ENCODE data around the gene VARS2.
"Not testable (repeated sequence)": the region's sequence is repeated elsewhere in the genome, so short reads cannot be mapped to it uniquely, and the experiment has no call there.

Gene VARS2

DNA sequence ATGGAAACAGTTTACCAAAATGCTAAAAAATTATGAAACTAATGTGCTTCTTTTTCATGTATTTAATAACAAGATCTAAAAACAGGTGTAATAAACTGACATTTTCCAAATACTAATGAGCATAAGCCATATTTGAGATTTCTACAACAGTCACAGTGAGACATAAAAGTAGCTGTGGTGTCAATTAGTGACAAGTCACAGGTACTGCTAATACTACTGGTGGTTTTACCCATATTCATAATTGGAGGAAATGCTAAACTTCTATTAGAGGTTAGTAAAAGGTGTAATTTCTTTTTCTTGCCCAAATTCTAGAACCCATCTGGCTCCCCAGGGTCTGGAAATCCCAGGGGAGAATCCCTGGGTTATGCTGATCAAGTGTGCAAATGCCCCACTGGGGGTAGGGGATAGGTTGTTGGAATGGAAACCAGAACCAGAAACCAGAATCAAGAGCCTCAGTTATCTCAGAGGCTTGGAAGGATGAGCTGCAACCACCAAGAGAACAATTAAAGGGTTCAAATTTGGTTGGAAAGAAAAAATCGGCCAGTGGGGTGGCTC is 13.1 kb upstream of the VARS2 start:
- no peak for DNase-seq

DNA sequence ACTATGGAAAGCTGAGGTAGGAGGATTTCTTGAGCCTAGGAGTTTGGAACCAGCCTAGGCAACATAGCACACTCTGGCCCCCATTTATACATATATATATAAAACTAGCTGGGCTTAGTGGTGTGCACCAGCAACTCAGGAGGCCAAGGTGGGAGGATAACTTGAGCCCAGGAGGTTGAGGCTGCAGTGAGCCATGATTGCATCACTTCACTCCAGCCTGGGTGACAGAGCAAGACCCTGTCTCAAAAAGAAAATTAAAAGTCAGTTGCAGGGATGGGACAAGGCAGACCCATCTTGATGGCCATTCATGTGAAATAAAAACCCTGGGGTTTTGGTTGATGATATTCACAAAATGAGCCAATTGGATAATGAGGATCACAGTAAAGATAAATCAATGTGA is 12.6 kb upstream of the VARS2 start:
- DNase-seq: no peak

DNA sequence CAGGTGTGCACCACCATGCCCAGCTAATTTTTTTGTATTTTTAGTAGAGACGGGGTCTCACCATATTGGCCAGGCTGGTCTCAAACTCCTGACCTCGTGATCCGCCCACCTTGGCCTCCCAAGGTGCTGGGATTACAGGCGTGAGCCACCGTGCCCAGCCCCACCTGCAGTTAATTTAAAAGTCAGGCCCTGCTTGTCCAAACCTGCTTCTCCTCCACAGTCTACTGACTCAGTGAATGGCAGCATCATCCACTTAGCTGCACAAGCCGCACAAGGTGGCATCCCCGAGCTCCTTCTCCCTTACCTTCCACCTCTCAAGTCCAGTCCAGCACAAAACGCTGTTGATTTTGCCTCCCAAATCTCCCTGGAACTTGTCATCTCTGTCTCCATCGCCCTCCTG is 11.8 kb upstream of the VARS2 start:
- DNase-seq: not testable (repeated sequence)

DNA sequence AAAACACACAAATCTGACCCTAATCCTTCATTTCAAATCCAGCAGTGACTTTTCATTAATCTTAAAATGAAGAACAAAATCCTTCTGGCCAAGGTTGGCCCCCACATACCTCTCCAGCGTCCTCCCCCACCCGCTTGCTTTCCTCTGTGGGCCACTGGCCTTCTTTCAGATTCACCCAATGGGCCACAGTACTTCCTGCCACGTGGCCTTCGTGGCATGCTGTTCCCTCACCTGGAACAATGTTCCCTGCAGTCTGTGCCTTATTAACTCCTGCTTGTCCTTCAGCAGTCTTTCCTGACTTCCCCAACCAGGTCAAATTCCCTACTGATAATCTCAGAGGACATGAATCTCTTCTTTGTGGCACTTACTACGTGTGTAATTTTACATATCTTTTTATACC is 11.3 kb upstream of the VARS2 start:
- DNase-seq: no peak

DNA sequence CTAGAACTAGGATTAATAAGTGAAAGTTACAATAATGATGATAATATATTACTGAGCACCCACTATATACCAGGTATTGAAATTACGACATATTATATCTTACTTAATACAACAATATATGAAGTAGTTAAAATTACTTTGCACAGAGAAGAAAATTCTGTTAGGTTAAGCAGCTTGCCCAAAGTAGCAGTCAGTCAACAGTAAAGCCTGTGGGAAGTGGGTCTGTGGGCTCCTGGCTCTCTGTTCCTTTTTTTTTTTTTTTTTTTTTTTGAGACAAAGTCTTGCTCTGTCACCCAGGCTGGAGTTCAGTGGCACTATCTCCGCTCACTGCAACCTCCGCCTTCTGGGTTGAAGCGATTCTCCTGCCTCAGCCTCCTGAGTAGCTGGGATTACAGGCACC is 10.8 kb upstream of the VARS2 start:
- DNase-seq: no peak

DNA sequence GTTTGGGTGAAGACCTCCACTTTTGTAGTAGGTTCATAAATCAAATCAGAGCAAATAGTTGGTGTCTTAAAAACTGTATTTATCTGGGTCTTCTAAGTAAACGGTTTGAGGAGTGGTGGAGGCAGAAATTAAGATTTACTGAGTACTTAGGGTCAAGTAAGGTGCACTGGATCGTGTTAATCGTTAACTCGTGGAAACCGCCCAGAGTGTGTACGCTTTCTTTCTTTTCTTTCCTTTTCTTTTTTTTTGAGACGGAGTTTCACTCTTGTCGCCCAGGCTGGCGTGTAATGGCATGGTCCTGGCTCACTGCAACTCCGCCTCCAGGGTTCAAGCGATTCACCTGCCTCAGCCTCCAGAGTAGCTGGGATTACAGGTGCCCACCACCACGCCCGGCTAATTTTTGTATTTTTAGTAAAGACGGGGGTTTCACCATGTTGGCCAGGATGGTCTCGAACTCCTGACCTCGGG is 6.7 kb upstream of the VARS2 start:
- not testable (repeated sequence) for DNase-seq

DNA sequence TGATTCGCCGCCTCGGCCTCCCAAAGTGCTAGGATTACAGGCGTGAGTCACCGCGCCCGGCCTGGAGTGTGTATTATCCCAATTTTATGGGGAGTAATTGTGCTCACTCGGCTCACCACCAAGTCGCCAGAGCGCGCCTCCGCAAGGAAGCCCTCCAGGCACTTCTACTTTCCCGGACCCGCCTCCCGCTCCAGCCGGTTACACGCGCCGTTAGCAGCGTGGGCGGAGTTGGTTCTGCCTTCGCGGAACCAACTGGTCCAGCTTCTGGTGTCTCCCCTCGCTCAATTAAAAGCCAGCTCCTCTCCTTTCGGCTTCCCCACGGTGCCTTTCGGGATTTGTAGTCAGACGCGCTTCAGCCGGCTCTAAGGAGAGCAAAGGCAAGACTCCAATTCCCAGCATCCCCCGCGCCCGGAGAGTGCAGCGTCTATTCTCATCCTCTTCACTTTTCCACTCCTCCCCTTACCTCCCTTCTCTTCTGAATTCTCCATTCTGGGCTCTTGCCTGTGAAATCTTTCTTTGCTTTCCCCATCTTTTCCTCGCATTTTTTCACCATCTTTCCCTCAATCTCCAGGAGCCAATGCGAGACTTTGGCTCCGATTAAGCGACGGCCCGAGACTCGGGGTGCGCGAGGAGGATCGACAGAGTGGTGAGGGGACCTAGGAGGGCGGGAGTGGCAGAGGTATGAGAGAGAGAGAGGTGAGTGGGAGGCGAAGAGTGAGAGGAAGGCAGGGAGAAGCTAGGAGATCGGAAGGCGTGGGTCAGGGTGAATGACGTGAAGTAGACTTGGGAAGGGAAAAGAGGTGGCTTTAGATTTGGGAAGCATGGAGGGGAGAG is 6.1 kb upstream of the VARS2 start, which contains the start of gene GTF2H4:
Gene GTF2H4 (plus strand): TSS at position 450 of the 834 bp plus-strand sequence.
- DNase-seq: peak; percentile 53

DNA sequence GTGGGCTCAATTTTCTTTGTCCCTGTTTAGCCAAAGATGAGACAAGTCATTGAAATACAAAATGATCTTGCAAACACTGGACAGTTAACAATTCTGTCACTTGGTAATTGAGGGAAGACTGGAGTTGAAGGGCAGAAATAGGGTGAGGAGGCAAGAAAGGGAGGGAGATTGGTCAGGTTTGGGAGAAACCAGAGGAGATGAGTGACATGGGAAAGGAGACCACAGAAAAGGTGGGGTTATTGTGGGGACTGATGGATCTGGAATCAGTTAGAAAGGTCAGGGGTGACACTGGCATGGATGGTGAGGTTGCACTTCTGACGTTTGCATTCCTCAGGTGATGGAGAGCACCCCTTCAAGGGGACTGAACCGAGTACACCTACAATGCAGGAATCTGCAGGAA is 5.3 kb upstream of the VARS2 start:
- DNase-seq: no peak

DNA sequence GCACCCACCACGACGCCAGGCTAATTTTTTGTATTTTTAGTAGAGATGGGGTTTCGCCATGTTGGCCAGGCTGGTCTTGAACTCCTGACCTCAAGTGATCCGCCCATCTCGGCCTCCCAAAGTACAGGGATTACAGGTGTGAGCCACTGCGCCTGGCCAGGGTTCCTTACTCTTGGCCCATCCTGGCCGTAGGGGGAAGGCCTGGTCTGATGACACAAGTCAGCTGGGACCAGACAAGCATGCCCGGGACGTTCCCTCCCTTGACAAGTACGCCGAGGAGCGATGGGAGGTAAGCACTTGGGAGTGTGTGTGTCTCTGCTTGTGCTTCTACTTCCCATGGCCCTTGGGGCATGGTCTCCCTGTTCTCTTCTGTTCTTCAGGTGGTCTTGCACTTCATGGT is 3.6 kb upstream of the VARS2 start:
- DNase-seq: not testable (repeated sequence)

DNA sequence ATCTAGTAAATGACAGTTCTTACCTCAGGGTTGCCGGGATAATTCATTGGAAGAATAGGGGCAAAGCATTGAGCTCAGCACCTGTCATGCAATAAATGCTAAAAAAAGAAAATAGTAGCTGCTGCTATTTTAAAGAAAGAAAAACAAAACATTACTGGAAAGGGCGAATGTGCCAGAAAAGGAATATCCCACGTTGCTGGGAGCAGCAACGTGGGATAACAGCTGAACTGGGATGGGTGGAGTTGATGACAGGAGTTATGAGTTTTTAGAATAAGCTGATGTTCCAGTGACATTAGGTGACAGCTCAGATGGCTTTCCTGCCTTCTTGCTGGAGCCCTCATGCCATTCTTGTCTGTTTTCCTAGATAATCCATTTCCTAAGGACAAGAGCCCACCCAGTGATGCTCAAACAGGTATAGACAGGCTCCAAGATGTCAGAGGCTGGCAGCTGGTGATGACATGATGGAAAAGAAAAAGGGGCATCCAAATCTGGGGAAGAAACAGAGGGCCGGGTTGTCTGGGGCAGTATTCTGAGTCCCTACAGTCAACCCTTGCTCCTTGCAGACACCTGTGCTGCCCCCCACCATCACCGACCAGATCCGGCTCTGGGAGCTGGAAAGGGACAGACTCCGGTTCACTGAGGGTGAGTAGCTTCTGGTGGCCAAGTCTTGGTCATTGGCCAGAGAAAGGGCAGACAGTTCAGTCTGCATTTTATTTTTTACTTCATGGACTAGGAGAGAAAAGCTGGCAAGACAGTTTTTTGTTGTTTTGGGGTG is 1.1 kb upstream of the VARS2 start:
- no peak for DNase-seq

DNA sequence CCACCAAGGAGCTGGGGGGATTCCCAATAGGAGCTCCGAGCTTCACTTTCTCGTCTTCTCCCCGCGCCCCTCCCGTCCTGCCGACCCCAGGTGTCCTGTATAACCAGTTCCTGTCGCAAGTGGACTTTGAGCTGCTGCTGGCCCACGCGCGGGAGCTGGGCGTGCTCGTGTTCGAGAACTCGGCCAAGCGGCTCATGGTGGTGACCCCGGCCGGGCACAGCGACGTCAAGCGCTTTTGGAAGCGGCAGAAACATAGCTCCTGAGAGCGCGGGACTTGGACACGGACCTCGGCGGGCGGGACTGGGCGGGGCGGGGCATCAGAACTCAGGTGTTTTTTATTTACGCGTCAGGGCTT is 340 bp upstream of the VARS2 start:
- no peak for DNase-seq

DNA sequence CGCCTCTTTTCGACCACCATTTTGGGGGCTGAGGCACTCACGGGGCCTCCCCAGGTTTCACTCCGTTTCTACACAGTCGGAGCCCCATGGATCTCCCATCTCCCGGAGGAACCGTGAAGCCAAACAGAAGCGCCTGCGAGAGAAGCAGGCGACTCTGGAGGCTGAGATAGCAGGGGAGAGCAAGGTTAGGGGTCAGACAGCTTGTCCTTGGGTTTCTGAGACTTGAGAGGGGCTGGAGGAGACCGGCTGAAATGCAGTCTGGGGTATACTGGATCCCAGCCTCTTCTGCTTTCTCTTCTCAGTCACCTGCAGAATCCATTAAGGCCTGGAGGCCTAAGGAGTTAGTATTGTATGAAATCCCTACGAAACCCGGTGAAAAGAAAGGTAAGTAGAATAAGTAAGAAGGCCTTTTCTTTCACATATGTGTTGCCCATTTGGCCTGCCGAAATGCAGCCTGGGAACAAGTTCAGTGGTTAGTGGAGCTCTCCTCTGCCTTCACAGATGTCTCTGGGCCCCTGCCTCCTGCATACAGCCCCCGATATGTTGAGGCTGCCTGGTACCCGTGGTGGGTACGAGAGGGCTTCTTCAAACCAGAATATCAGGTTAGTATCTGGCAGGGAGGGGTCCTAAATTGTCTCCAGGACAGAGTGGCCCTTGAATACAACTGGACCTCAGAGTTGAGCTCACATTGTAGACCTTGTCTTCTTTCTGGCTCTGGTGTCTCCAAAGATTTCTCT is 984 bp downstream of the VARS2 start:
- no peak for DNase-seq

DNA sequence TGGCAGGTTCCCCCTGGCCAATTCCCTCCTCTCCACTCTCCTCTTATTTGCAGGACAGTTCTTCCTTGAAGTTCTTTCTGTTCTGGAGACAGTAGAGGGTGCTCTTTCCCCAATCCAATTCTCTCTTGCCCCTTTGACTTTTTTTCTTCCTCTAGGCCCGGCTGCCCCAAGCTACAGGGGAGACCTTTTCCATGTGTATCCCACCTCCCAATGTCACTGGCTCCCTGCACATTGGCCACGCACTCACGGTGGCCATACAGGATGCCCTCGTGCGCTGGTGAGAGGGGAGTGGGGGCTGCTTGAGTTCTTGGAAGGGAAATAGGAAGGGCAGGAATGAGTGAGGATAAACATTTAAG is 1.5 kb downstream of the VARS2 start:
- no peak for DNase-seq

DNA sequence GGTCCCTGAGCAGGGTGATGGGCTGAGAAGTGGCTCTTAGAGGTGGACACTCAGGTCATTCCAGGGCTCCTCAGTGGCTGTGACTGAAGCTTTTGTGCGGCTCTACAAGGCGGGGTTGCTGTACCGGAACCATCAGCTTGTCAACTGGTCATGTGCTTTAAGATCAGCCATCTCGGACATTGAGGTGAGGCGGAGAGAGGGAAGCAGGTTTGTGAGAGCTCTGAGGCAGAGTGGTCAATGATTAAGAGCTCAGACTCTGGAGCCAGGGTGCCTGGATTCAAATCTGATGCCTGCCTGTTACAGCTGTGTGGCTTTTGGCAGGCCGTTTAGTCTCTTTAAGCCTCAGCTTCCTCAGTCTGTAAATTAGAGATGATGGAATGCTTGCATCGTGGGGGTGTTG is 3.0 kb downstream of the VARS2 start:
- DNase-seq: no peak

DNA sequence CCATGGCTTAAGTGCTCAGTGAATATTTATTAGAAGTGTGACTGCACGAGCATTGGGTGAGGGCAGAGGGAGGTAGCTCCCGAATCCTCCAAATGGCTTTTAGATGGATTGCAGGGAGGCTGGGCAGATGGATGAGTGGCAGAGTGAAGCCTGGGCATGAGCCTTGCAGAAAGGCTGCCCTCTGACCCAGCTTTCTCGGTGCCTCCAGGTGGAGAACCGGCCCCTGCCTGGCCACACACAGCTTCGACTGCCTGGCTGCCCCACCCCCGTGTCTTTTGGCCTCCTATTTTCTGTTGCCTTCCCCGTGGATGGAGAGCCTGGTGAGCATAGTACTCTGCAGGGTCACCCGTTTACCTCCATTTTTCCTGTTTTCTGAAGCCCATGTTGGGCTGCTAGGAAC is 3.4 kb downstream of the VARS2 start:
- DNase-seq: no peak

DNA sequence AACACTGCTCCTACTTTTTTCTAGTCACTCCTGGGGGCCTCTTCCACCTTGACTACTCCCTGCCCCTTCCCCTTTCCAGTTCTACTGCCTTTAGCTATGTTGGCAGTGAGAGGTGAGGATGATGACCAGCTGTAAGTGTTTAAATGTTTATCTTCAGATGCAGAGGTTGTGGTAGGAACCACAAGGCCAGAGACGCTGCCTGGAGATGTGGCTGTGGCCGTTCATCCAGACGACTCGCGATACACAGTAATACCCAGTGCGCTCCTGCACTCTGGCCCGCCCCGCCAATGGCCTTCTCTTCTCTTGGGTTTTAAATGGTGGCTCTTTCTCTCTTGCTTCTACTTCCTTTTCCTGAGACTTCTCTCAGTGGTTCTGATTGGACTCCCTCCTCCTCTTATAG is 4.6 kb downstream of the VARS2 start:
- DNase-seq: no peak

DNA sequence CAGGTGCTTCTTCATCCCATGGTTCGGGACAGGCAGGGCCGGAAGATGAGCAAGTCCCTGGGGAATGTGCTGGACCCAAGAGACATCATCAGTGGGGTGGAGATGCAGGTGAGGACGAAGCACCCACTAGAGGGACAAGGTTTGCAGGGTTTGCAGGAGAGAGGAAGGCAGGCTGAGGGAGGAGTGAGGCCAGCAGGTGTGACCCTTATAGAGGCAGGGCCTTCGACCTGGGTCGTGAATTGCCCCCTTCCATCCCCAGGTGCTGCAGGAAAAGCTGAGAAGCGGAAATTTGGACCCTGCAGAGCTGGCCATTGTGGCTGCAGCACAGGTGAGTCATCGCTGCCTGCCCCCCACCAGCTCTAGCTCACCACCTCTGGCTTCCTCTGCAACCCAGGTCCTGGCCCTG is 8.4 kb downstream of the VARS2 start:
- no peak for DNase-seq

DNA sequence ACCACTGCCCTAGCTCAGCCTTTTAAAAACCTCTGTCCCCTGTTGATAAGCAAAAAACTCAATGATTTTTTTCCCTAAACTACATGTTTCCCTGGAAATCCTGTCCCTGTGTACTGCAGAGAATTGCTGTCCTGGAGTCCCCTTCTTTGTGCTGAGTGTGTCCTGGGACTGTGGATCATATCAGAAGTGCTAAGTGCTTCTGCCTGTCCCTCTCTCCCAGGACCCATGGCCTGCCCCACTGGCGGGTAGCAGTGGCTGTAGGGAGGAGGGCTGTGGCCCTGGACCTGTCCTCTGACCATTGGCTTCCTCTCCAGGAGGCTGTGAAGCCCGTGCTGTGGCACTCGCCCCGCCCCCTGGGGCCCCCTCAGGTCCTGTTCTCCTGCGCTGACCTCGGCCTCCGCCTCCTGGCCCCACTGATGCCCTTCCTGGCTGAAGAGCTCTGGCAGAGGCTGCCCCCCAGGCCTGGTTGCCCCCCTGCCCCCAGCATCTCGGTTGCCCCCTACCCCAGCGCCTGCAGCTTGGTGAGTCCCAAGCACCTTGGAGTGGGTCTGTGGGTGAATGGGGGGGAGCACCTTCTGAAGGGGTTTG is 10.1 kb downstream of the VARS2 start:
- not testable (repeated sequence) for DNase-seq

DNA sequence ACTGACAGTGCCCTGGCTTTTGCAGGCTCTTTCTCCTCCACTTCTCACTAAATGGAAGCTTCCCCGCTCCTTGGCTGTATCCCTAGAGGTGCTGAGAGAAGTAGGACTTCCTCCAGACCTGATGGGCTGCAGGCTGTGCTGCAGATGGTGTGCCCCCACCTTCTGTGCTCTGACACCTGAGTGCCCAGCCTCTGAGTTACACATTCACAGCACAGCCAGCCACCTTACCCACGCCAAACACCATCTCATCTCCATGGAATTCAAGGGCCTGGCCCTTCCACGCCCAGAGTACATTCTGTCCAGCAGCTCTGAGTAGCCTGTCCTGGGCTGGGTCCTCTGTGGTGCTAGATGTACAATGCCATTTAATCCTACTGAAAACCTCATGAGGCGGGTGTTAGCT is 12.6 kb downstream of the VARS2 start:
- DNase-seq: no peak

DNA sequence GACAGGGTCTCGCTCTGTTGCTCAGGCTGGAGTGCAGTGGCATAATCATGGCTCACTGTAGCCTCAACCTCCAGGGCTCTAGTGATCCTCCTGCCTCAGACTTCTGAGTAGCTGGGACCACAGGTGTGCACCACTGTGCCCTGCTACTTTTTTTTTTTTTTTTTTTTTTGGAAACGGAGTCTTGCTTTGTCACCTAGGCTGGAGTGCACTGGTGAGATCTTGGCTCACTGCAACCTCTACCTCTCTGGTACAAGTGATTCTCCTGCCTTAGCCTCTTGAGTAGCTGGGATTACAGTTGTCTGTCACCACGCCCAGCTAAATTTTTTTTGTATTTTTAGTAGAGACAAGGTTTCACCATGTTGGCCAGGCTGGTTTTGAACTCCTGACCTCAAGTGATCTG is 13.0 kb downstream of the VARS2 start:
- DNase-seq: not testable (repeated sequence)

DNA sequence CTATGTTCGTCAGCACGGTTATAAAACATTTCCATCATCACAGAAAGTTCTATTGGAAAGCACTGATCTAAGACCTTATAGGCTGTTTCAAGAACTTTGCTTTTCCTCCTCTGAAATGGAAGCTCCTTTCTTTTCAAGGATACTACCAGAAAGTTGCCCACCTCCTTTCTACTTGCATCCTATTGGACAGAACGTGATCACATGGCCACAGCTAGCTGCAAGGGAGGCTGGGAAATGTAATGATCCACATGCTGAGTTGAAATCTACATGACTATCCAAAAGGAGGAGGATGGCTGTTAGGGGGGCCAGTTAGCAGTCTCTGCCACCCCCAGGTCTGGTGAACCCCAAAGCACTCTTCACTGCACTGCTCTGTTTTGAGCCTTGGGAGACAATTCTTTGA is 14.6 kb downstream of the VARS2 start:
- DNase-seq: no peak

DNA sequence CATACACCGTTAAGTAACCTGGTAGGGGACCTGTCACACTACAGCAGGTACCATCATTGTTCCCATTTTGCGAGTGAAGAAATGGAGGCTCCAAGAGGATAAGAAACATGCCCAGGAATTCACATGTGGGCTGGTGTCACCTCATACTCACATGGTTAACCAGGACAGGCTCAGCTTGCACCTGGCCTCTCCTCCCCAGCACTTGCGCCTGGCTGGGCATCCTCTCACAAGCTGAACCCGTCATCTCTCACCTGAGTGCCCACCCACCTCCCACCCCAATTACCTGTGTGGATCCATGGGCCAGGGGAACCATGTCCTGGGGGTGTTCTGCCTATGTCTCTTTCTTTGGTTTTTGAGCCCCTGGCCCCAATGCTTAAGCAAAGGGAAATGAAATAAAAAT is 16.5 kb downstream of the VARS2 start:
- no peak for DNase-seq

DNA sequence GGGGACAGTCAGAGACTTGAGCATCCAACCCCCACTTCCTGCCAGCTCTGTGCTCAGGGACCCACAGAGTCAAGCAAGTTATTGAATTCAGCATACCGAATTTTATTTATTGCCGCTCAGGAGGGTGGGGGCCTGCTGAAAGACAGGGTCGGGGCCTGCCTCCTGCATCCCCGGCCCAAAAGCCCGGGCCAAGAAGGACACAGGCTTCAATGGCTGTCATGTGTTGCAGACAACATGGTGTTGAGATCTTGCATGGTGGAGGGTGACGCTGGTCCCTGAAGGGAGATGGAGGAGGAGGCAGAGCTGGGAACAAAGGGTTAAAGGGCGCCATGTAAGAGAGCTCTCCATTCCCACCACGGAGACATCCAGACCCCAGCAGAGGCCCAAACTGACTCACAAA is 17.2 kb downstream of the VARS2 start:
- no peak for DNase-seq

Measured in activated gamma-delta T cell (primary cell).